Left lung (tissue), 10 donors: ENCODE measurements around the gene PPP1R18. TPM values are rescaled to one million over a fixed set of nuclear protein-coding genes. Genes with fewer than 3 reads are reported as not detected.
"Not testable (repeated sequence)": the region's sequence is repeated elsewhere in the genome, so short reads cannot be mapped to it uniquely, and the experiment has no call there.

Source experiments
- ATAC-seq: fragments of 200-7000 bp; cut with Tn5 transposase; one replicate; pipeline ENCODE4 v1.9.1; 2020; ENCODE audit warnings: moderate library complexity
- DNase-seq, 4 donors: peaks; one replicate each; pipeline ENCODE4 v3.0.0-alpha.2; 2013 to 2020
- H3K27ac ChIP-seq, 2 donors: fragments of 200-600 bp; sonication (generic) in 1 of 2; one replicate each; pipeline versions ENCODE4 v1.5.0 to v1.8.0; 2020 to 2021
- H3K27me3 ChIP-seq, 2 donors: fragments of 200-600 bp; sonication (generic) in 1 of 2; one replicate each; pipeline versions ENCODE4 v1.5.0 to v1.8.0; 2020 to 2021
- H3K36me3 ChIP-seq, 2 donors: fragments of 200-600 bp; sonication (generic) in 1 of 2; one replicate each; pipeline versions ENCODE4 v1.5.0 to v1.8.0; 2020 to 2021
- H3K4me1 ChIP-seq, 2 donors: fragments of 200-600 bp; one replicate each; pipeline ENCODE4 v1.8.0; 2021
- H3K4me3 ChIP-seq, 2 donors: fragments of 200-600 bp; sonication (generic) in 1 of 2; one replicate each; pipeline versions ENCODE4 v1.5.0 to v1.8.0; 2020 to 2021; ENCODE audit warnings: mild to moderate bottlenecking in 1 of 2
- H3K9me3 ChIP-seq, 2 donors: fragments of 200-600 bp; sonication (generic) in 1 of 2; one replicate each; pipeline versions ENCODE4 v1.5.0 to v1.8.0; 2020 to 2021
- intact Hi-C, 2 donors: fragments of 100-400 bp; cut with DNase I; formaldehyde crosslinking; loops; one replicate each; pipeline versions ENCODE4 v1.11.2 to v1.14.2; 2022
- polyA plus RNA-seq, 6 donors: library from polyadenylated mRNA; unstranded; fragments of 120-200 nt; gene quantifications; one replicate each; pipeline ENCODE4 v1.2.1, GENCODE V29; 2013; ENCODE audit not compliant: insufficient read length in 6 of 6
- total RNA-seq, 2 donors: library from RNA; stranded (reverse); fragmentation: NEBNext Ultra II Directional; extraction: Animal tissue kit (Norgen Biotek cat#: 25700); gene quantifications; one replicate each; pipeline ENCODE4 v1.2.1, GENCODE V29; 2021
- TF ChIP-seq, protein P1 (sequence below), 2 donors: fragments of 200-600 bp; sonication (generic) in 1 of 2; IDR thresholded peaks; one replicate each; pipeline versions ENCODE4 v1.5.0 to v1.8.0; 2021; ENCODE audit warnings: antibody characterized with exemption in 2 of 2
- donor health status: DM: no; HTN: yes; CAD: no.
- donor health status: DM: no; HTN: no; CAD: no.

The PPP1R18 gene
- total and polyA plus RNA-seq, 8 donors: 36.7 to 117 (median 42.8) TPM

DNA sequence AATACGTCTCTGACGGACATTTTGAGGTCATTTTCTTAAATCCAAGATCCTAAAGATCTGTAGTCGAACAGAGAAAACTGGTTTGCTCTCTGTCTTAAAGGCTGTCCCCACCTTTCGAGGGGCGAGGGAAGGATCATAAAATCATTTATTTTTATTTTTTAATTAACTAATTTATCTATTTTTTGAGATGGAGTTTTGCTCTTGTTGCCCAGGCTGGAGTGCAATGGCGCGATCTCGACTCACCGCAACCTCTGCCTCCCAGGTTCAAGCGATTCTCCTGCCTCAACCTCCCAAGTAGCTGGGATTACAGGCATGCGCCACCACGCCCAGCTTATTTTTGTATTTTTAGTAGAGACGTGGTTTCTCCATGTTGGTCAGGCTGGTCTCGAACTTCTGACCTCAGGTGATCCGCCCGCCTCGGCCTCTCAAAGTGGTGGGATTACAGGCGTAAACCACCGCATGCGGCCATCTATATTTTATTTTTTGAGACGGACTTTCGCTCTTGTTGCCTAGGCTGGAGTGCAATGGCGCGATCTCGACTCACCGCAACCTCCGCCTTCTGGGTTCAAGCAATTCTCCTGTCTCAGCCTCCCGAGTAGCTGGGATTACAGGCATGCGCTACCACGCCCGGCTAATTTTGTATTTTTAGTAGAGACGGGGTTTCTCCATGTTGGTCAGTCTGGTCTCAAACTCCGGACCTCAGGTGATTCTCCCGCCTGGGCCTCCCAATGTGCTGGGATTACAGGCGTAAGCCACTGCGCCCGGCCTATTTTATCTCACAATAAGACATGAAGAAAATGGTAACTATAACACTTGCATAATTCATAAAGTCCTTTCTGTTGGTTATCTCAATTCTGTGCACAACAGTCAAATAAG, 31.6 kb upstream of the PPP1R18 start:
- Histone ChIP-seq H3K36me3 (peaks cover 3 to 33% of the 10 kb centered on the region in 2 donors), H3K27ac (peak overlapping the region; percentile 94), H3K4me1 (peaks cover 33 to 53% of the 10 kb centered on the region in 2 donors), H3K4me3 (peak overlapping the region; percentile 4 to 67)
- TF ChIP-seq, protein P1, sequence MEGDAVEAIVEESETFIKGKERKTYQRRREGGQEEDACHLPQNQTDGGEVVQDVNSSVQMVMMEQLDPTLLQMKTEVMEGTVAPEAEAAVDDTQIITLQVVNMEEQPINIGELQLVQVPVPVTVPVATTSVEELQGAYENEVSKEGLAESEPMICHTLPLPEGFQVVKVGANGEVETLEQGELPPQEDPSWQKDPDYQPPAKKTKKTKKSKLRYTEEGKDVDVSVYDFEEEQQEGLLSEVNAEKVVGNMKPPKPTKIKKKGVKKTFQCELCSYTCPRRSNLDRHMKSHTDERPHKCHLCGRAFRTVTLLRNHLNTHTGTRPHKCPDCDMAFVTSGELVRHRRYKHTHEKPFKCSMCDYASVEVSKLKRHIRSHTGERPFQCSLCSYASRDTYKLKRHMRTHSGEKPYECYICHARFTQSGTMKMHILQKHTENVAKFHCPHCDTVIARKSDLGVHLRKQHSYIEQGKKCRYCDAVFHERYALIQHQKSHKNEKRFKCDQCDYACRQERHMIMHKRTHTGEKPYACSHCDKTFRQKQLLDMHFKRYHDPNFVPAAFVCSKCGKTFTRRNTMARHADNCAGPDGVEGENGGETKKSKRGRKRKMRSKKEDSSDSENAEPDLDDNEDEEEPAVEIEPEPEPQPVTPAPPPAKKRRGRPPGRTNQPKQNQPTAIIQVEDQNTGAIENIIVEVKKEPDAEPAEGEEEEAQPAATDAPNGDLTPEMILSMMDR (IDR thresholded peaks at IDR 0.05): peak in 1 of 2 donors; percentile 2
- ATAC-seq, DNase-seq, H3K9me3 ChIP-seq, intact Hi-C loops, H3K27me3 ChIP-seq: not testable (repeated sequence)

DNA sequence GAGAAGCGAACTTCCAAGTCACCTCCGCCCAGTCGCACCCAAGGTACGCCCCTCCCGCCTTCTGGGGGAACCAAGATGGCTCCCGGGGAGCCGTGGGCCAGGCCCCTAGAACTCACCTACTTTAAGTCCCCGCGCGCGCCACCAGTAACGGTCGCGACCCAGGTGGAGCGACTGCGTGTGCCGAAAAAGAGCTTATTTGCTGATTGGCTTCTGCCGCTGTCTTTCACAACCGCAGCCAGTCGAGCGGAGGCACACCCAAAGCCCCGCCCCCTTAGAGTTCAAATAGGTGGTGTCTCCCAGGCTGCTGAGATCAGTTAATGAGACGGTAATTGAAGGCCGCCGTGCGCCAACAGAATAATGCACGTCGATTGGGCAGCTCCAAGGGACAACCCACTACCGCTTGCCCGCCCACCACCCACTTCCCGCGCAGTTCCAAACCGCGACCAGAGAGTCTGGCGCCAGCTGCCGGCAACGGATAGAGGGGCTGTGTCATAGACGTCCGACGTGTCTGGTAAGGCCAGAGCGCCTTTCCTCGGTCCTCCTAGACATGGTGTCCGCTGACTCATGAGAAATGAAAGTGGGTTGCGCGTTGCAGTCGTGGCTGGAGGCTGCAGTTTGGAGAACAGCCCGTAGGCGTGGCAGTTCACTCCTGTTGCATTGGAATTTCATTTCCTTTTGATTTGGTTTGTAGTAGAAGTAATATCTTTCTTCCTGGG, 30.8 kb upstream of the PPP1R18 start, which contains the start of gene MDC1:
TSS of gene MDC1 (minus strand) at position 153 of the 716 bp plus-strand sequence. CDS start 2,106 bp downstream, outside the sequence.
- Histone ChIP-seq H3K36me3 (peaks cover 0 to 33% of the 10 kb centered on the region in 2 donors), H3K4me3 (peak within 1 kb of the TSS; percentile 67 to 70), H3K27me3 (no peaks in the 10 kb centered on the region), H3K27ac (peak within 1 kb of the TSS; percentile 93 to 94), H3K4me1 (peaks cover 27 to 45% of the 10 kb centered on the region in 2 donors), H3K9me3 (no peaks in the 10 kb centered on the region)
- TF ChIP-seq, protein P1 (IDR thresholded peaks at IDR 0.05): peak; percentile 29 to 82
- intact Hi-C loops: no loop called here
- DNase-seq (peak; percentile 99 to 100 (median 100)), ATAC-seq (peak; percentile 80)

DNA sequence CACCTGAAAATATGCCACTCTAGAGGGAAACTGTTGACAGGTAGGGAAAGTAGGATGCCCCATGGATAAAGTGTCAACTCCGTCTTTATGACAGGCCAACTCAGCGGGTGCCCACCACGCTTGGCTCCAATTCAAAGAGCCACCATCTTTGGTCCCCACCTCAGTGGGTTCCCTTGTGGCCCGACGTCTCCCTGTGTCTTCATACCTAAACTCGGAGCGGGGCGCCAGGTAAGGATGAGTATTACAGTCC, 30.4 kb upstream of the PPP1R18 start:
- H3K4me3 ChIP-seq: peak overlapping the region; percentile 67 to 70
- H3K9me3 ChIP-seq: no peaks in the 10 kb centered on the region
- DNase-seq: no peak
- intact Hi-C loops: no loop called here
- ATAC-seq: no peak
- no peaks in the 10 kb centered on the region for H3K27me3 ChIP-seq
- TF ChIP-seq, protein P1 (IDR thresholded peaks at IDR 0.05): no peak
- H3K27ac ChIP-seq: peak overlapping the region; percentile 87 to 93
- peaks cover 0 to 33% of the 10 kb centered on the region in 2 donors for H3K36me3 ChIP-seq
- H3K4me1 ChIP-seq: peaks cover 22 to 40% of the 10 kb centered on the region in 2 donors

DNA sequence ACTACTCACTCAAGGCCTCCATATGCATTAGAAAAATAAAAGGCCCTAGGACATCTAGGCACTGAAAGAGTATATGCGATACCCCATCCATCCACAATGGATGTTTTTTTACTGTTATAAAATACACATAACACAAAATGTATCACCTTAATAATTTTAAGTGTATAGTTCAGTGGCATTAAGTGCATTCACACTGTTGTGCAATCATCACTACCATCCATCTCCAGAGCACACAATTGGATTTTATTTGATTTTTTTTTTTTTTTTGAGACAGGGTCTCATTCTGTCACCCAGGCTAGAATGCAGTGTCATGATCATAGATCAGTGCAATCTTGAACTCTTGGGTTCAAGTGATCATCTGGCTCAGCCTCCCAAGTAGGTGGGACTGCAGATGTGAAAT, 27.8 kb upstream of the PPP1R18 start:
- TF ChIP-seq, protein P1 (IDR thresholded peaks at IDR 0.05): no peak
- ATAC-seq (no peak), DNase-seq (no peak)
- Histone ChIP-seq H3K27ac (no peak overlapping the region), H3K4me1 (peaks cover 20 to 32% of the 10 kb centered on the region in 2 donors), H3K36me3 (peaks cover 0 to 56% of the 10 kb centered on the region in 2 donors), H3K27me3 (no peaks in the 10 kb centered on the region), H3K9me3 (no peaks in the 10 kb centered on the region), H3K4me3 (no peak overlapping the region)
- intact Hi-C loops: no loop called here

DNA sequence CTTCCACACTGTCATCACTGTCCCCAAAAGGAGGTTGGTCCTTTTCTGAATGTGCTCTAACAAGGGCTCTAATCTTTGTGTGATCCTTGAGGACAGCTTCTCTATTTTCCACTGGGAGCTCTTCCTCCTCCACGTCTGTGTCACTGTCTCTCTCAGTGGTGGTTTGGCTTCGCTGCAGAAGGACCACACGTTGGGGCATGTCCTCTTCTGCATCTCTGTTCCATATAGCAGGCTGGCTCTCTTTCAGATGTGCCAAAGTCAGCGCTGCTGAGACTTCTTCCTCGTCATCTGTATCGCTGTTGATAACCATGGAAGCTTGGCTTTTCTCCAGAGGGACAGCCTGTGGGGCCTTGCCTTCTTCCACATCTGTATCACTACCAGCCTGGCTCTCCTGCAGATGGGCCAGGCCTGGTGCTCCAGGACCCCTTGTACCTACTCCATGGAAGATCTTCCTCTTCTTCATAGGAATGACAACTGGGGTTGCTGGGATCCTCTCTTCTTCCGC, 26.0 kb upstream of the PPP1R18 start:
- Histone ChIP-seq H3K4me1 (peaks cover 5 to 16% of the 10 kb centered on the region in 2 donors), H3K9me3 (no peaks in the 10 kb centered on the region), H3K4me3 (no peak overlapping the region), H3K36me3 (peaks cover 0 to 67% of the 10 kb centered on the region in 2 donors), H3K27ac (no peak overlapping the region), H3K27me3 (no peaks in the 10 kb centered on the region)
- intact Hi-C loops: no loop called here
- no peak for ATAC-seq
- TF ChIP-seq, protein P1 (IDR thresholded peaks at IDR 0.05): no peak
- no peak for DNase-seq
